ENCODE data around the gene MYO1D. TPM values are rescaled to one million over a fixed set of nuclear protein-coding genes. Genes with fewer than 3 reads are reported as not detected.

Gene MYO1D
- total RNA-seq, 1 donor from 2014 or later, result 18.0 TPM

DNA sequence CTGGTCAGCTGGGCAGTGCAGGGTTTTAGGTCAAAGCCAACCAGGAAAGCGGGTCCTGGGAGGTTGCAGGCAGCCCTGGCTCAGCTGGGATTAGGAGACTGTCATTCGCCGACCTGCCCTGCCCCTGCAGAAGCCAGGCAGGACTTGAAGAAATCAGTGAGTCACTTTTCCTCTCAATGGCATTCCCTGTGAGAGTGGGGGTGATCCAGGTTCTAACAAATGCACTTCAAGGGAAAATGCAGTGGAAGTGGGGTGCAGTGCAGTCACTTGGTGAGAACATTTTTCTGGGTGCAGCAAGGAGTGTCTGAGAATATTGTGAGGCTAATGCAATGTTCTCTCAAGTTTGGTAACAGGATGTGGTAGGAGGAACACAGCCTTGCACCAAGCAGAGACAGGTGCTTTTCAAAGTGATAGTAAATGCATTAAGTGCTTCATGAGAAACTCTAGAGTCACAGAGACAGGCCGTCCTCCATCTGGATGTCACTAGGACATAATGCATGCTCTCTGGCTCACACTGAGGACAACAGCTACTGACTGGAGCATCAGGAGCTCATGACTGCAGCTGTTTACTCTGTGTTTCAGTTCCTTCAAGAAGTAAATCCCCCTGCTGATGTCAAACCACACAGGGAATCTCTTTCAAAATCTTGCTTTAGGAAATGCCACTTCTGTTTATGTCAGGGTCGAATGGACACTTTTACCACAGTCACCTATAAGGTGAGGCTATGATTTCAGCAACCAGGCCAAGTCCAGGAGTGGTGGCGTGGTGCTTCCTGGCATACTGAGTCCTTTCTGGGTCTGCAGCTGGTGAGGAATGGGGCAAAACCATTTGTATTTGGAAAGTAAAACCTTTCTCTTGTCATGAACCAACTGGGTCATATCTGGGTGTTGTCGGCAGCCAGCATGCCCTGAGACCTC lies 373.4 kb downstream of the MYO1D start:
- Mint-ChIP-seq H3K4me1 (ENCODE audit: low read depth, unreplicated experiment) (peaks cover 30% of the 10 kb centered on the region), H3K9me3 (ENCODE audit: unreplicated experiment) (no peaks in the 10 kb centered on the region), H3K27ac (ENCODE audit: unreplicated experiment) (no peak overlapping the region), H3K4me3 (ENCODE audit: unreplicated experiment) (peak overlapping the region; percentile 20), H3K36me3 (ENCODE audit: low read depth, unreplicated experiment) (no peaks in the 10 kb centered on the region), H3K27me3 (ENCODE audit: low read depth, unreplicated experiment) (no peaks in the 10 kb centered on the region)
- no peak overlapping the region for H3K4me3 ChIP-seq (ENCODE audit: insufficient read depth, low read depth, low read length)
- H3K79me2 ChIP-seq (ENCODE audit: insufficient read depth, low read length), result no peaks in the 10 kb centered on the region
- TF ChIP-seq, protein P1, sequence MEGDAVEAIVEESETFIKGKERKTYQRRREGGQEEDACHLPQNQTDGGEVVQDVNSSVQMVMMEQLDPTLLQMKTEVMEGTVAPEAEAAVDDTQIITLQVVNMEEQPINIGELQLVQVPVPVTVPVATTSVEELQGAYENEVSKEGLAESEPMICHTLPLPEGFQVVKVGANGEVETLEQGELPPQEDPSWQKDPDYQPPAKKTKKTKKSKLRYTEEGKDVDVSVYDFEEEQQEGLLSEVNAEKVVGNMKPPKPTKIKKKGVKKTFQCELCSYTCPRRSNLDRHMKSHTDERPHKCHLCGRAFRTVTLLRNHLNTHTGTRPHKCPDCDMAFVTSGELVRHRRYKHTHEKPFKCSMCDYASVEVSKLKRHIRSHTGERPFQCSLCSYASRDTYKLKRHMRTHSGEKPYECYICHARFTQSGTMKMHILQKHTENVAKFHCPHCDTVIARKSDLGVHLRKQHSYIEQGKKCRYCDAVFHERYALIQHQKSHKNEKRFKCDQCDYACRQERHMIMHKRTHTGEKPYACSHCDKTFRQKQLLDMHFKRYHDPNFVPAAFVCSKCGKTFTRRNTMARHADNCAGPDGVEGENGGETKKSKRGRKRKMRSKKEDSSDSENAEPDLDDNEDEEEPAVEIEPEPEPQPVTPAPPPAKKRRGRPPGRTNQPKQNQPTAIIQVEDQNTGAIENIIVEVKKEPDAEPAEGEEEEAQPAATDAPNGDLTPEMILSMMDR (IDR thresholded peaks at IDR 0.05; ENCODE audit: insufficient read depth, low read depth, low read length), result no peak
- no peak for TF ChIP-seq EZH2 (IDR thresholded peaks at IDR 0.05; ENCODE audit: insufficient read depth, low read length)
- no peak overlapping the region for H3K27ac ChIP-seq (ENCODE audit: low read depth, low read length)
- DNase-seq (ENCODE audit: low read depth), result no peak
- no peaks in the 10 kb centered on the region for H3K36me3 ChIP-seq (ENCODE audit: insufficient read depth, low read length)
- H3K4me2 ChIP-seq (ENCODE audit: low read length), result peak overlapping the region; percentile 63
- H3K27me3 ChIP-seq (ENCODE audit: insufficient read depth, low read length), result no peaks in the 10 kb centered on the region
- H4K20me1 ChIP-seq (ENCODE audit: insufficient read depth, low read length), result no peaks in the 10 kb centered on the region
- H3K9ac ChIP-seq (ENCODE audit: low read length), result no peak overlapping the region
- H3K9me3 ChIP-seq (ENCODE audit: insufficient read depth, low read depth, low read length), result no peaks in the 10 kb centered on the region
- no peak for FAIRE-seq
- H3K4me1 ChIP-seq (ENCODE audit: insufficient read depth, low read length), result peaks cover 20% of the 10 kb centered on the region
- no peak overlapping the region for H2AFZ ChIP-seq (ENCODE audit: low read depth, low read length)

DNA sequence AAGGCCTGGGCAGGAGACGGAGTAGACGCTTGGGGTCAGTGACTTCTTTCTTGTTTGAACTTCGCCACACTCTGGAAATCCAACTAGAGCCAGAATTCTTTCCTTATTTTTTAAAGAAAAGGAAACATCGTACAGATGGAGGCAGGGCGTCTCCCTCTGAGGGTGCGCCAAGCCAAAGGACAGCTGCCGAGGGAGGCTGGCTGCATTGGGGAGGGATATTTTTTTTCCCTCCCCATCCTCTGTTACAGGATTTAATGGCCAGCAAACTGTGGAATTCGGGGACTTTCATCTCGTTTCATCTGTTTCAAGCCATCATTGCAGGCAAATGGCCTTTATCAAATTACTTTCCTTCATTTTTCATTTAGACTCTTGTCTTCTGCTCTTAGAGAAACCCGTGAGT lies 374.2 kb downstream of the MYO1D start:
- Histone ChIP-seq H3K4me1 (ENCODE audit: insufficient read depth, low read length) (peaks cover 20% of the 10 kb centered on the region), H3K27ac (ENCODE audit: low read depth, low read length) (no peak overlapping the region), H3K9me3 (ENCODE audit: insufficient read depth, low read depth, low read length) (no peaks in the 10 kb centered on the region), H3K9ac (ENCODE audit: low read length) (no peak overlapping the region), H4K20me1 (ENCODE audit: insufficient read depth, low read length) (no peaks in the 10 kb centered on the region), H3K36me3 (ENCODE audit: insufficient read depth, low read length) (no peaks in the 10 kb centered on the region), H3K27me3 (ENCODE audit: insufficient read depth, low read length) (no peaks in the 10 kb centered on the region), H2AFZ (ENCODE audit: low read depth, low read length) (no peak overlapping the region), H3K4me3 (ENCODE audit: insufficient read depth, low read depth, low read length) (no peak overlapping the region), H3K79me2 (ENCODE audit: insufficient read depth, low read length) (no peaks in the 10 kb centered on the region), H3K4me2 (ENCODE audit: low read length) (no peak overlapping the region)
- no peak for TF ChIP-seq EZH2 (IDR thresholded peaks at IDR 0.05; ENCODE audit: insufficient read depth, low read length)
- TF ChIP-seq, protein P1 (IDR thresholded peaks at IDR 0.05; ENCODE audit: insufficient read depth, low read depth, low read length), result no peak
- H3K36me3 Mint-ChIP-seq (ENCODE audit: low read depth, unreplicated experiment), result no peaks in the 10 kb centered on the region
- H3K9me3 Mint-ChIP-seq (ENCODE audit: unreplicated experiment), result no peaks in the 10 kb centered on the region
- no peak for FAIRE-seq
- no peak overlapping the region for H3K4me3 Mint-ChIP-seq (ENCODE audit: unreplicated experiment)
- no peaks in the 10 kb centered on the region for H3K27me3 Mint-ChIP-seq (ENCODE audit: low read depth, unreplicated experiment)
- DNase-seq (ENCODE audit: low read depth), result no peak
- H3K27ac Mint-ChIP-seq (ENCODE audit: unreplicated experiment), result no peak overlapping the region
- peaks cover 30% of the 10 kb centered on the region for H3K4me1 Mint-ChIP-seq (ENCODE audit: low read depth, unreplicated experiment)

DNA sequence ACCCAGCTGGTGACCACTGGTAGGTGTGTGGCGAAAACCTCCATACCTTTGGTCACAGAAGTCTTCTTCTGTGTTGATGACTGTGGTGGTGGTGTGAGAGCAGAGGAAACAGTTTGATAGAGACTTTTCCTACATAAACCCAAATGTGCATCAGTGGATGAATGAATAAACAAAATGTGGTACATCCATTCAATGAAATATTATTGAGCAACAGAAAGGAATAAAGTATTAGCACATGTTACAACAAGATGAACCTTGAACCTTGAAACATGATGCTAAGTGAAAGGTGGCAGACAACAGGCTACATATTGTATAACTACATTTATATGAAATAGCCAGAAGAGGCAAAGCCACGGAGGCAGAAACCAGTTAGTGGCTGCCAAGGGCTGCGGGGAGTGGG lies 374.9 kb downstream of the MYO1D start:
- Histone ChIP-seq H4K20me1 (ENCODE audit: insufficient read depth, low read length) (no peaks in the 10 kb centered on the region), H3K9me3 (ENCODE audit: insufficient read depth, low read depth, low read length) (no peaks in the 10 kb centered on the region), H3K27me3 (ENCODE audit: insufficient read depth, low read length) (no peaks in the 10 kb centered on the region), H3K36me3 (ENCODE audit: insufficient read depth, low read length) (no peaks in the 10 kb centered on the region), H3K4me1 (ENCODE audit: insufficient read depth, low read length) (peaks cover 24% of the 10 kb centered on the region), H3K27ac (ENCODE audit: low read depth, low read length) (no peak overlapping the region), H3K4me3 (ENCODE audit: insufficient read depth, low read depth, low read length) (no peak overlapping the region), H2AFZ (ENCODE audit: low read depth, low read length) (no peak overlapping the region), H3K4me2 (ENCODE audit: low read length) (no peak overlapping the region), H3K9ac (ENCODE audit: low read length) (no peak overlapping the region), H3K79me2 (ENCODE audit: insufficient read depth, low read length) (no peaks in the 10 kb centered on the region)
- no peak overlapping the region for H3K27ac Mint-ChIP-seq (ENCODE audit: unreplicated experiment)
- no peaks in the 10 kb centered on the region for H3K36me3 Mint-ChIP-seq (ENCODE audit: low read depth, unreplicated experiment)
- no peaks in the 10 kb centered on the region for H3K9me3 Mint-ChIP-seq (ENCODE audit: unreplicated experiment)
- peaks cover 33% of the 10 kb centered on the region for H3K4me1 Mint-ChIP-seq (ENCODE audit: low read depth, unreplicated experiment)
- no peak for DNase-seq (ENCODE audit: low read depth)
- no peaks in the 10 kb centered on the region for H3K27me3 Mint-ChIP-seq (ENCODE audit: low read depth, unreplicated experiment)
- TF ChIP-seq, protein P1 (IDR thresholded peaks at IDR 0.05; ENCODE audit: insufficient read depth, low read depth, low read length), result no peak
- TF ChIP-seq EZH2 (IDR thresholded peaks at IDR 0.05; ENCODE audit: insufficient read depth, low read length), result no peak
- FAIRE-seq, result no peak
- H3K4me3 Mint-ChIP-seq (ENCODE audit: unreplicated experiment), result no peak overlapping the region
